AG04449 (cell line): ENCODE data around the gene WDR72.

Experiments
- CTCF ChIA-PET: fragments of 350-600 bp; formaldehyde crosslinking; extraction: SDS; loops from one replicate; lab custom pipeline; 2021; ENCODE audit warnings: antibody characterized with exemption; lab: Yijun Ruan, JAX
- POLR2A ChIA-PET: fragments of 400-600, 350-600 bp; formaldehyde crosslinking; extraction: SDS; loops from one replicate; lab custom pipeline; 2020; ENCODE audit warnings: antibody characterized with exemption, inconsistent platforms; lab: Yijun Ruan, JAX
- DNase-seq: peaks from one replicate; pipeline ENCODE4 v3.0.0-alpha.2; 2010; ENCODE audit warnings: low read depth, low spot score
- H3K4me3 ChIP-seq: 2 replicates; pipeline ENCODE4 v1.5.1; 2011; ENCODE audit warnings: low read depth, mild to moderate bottlenecking, control low read depth, low read length
- CTCF ChIP-seq: IDR thresholded peaks from one replicate; pipeline ENCODE4 v1.5.1; 2011; ENCODE audit warnings: mild to moderate bottlenecking, moderate library complexity, low read length, control low read depth, inconsistent platforms; ENCODE audit not compliant: insufficient read depth; ENCODE audit errors: missing control alignments

WDR72 gene

GRCh38 chr15:53759411-53759931 is at the start of gene WDR72:
WDR72 (minus strand) TSS chr15:53759663; CDS start chr15:53733149, 26,514 bp downstream.
- no peak within 1 kb of the TSS for H3K4me3 ChIP-seq
- ChIA-PET POLR2A (no interaction called here), CTCF (no interaction called here)
- TF ChIP-seq CTCF, result no peak
- no peak for DNase-seq

GRCh38 chr15:53808058-53808706 is 48.7 kb upstream of the WDR72 start:
- no peak for DNase-seq
- no peak for TF ChIP-seq CTCF
- ChIA-PET POLR2A (interaction anchor here (0.5 kb wide), 1 partner anchor 1666 kb away, joined by 4 read pairs; no protein-coding TSS in a partner anchor), CTCF (interaction anchor here (1.3 kb wide), 1 partner anchor 8 kb away, joined by 3 read pairs; no protein-coding TSS in a partner anchor)
- no peak overlapping the region for H3K4me3 ChIP-seq

- DNase-seq, result no peak
- no peak overlapping the region for H3K4me3 ChIP-seq
- ChIA-PET POLR2A (interaction anchor here (0.5 kb wide), 1 partner anchor 1667 kb away, joined by 4 read pairs; no protein-coding TSS in a partner anchor), CTCF (interaction anchor here (1.3 kb wide), 1 partner anchor 9 kb away, joined by 3 read pairs; no protein-coding TSS in a partner anchor)
- TF ChIP-seq CTCF, result no peak
Observed at GRCh38 chr15:53807501-53807900, 48.0 kb upstream of the WDR72 start.

GRCh38 chr15:53802672-53803071 is 43.2 kb upstream of the WDR72 start:
- H3K4me3 ChIP-seq, result no peak overlapping the region
- no peak for TF ChIP-seq CTCF
- no peak for DNase-seq
- ChIA-PET CTCF (no interaction called here), POLR2A (no interaction called here)

- no peak overlapping the region for H3K4me3 ChIP-seq
- ChIA-PET CTCF (no interaction called here), POLR2A (no interaction called here)
- TF ChIP-seq CTCF, result no peak
- DNase-seq, result no peak
Observed at GRCh38 chr15:53791581-53791980, 32.1 kb upstream of the WDR72 start.

GRCh38 chr15:53789654-53790375 is 30.4 kb upstream of the WDR72 start:
- no peak for TF ChIP-seq CTCF
- ChIA-PET CTCF (no interaction called here), POLR2A (no interaction called here)
- no peak for DNase-seq
- no peak overlapping the region for H3K4me3 ChIP-seq
